ENCODE results near the gene ADRA2B.

The ADRA2B gene

GRCh38 chr2:96153291-96153713 lies 36.9 kb upstream of the ADRA2B start:
- Mint-ChIP-seq H3K27me3 (no peaks in the 10 kb centered on the region), H3K4me3 (no peak overlapping the region), H3K36me3 (no peaks in the 10 kb centered on the region), H3K9me3 (no peaks in the 10 kb centered on the region), H3K27ac (peak overlapping the region; percentile 77), H3K4me1 (peaks cover 83% of the 10 kb centered on the region)

- no peaks in the 10 kb centered on the region for H3K36me3 Mint-ChIP-seq
- no peaks in the 10 kb centered on the region for H3K27me3 Mint-ChIP-seq
- peak overlapping the region; percentile 8 for H3K27ac Mint-ChIP-seq
- H3K4me1 Mint-ChIP-seq, result peaks cover 83% of the 10 kb centered on the region
- H3K4me3 Mint-ChIP-seq, result no peak overlapping the region
- H3K9me3 Mint-ChIP-seq, result no peaks in the 10 kb centered on the region
These were observed 36.2 kb upstream of the ADRA2B start for GRCh38 chr2:96152304-96153161.

- H3K27me3 Mint-ChIP-seq, result no peaks in the 10 kb centered on the region
- no peaks in the 10 kb centered on the region for H3K36me3 Mint-ChIP-seq
- no peak overlapping the region for H3K4me3 Mint-ChIP-seq
- H3K4me1 Mint-ChIP-seq, result peaks cover 83% of the 10 kb centered on the region
- no peak overlapping the region for H3K27ac Mint-ChIP-seq
- H3K9me3 Mint-ChIP-seq, result no peaks in the 10 kb centered on the region
These were observed 35.4 kb upstream of the ADRA2B start for GRCh38 chr2:96151595-96152303.

- H3K4me1 Mint-ChIP-seq, result peaks cover 81% of the 10 kb centered on the region
- H3K27me3 Mint-ChIP-seq, result no peaks in the 10 kb centered on the region
- no peaks in the 10 kb centered on the region for H3K9me3 Mint-ChIP-seq
- H3K4me3 Mint-ChIP-seq, result no peak overlapping the region
- H3K27ac Mint-ChIP-seq, result peak overlapping the region; percentile 30
- no peaks in the 10 kb centered on the region for H3K36me3 Mint-ChIP-seq
These were observed 34.6 kb upstream of the ADRA2B start for GRCh38 chr2:96150791-96151594.

GRCh38 chr2:96150007-96150640 lies 33.8 kb upstream of the ADRA2B start:
- H3K36me3 Mint-ChIP-seq, result no peaks in the 10 kb centered on the region
- peaks cover 75% of the 10 kb centered on the region for H3K4me1 Mint-ChIP-seq
- peak overlapping the region; percentile 30 for H3K27ac Mint-ChIP-seq
- H3K27me3 Mint-ChIP-seq, result no peaks in the 10 kb centered on the region
- no peaks in the 10 kb centered on the region for H3K9me3 Mint-ChIP-seq
- no peak overlapping the region for H3K4me3 Mint-ChIP-seq

- H3K27ac Mint-ChIP-seq, result peak overlapping the region; percentile 97
- no peaks in the 10 kb centered on the region for H3K9me3 Mint-ChIP-seq
- H3K4me3 Mint-ChIP-seq, result peak overlapping the region; percentile 86
- no peaks in the 10 kb centered on the region for H3K27me3 Mint-ChIP-seq
- peaks cover 72% of the 10 kb centered on the region for H3K4me1 Mint-ChIP-seq
- peaks cover 9% of the 10 kb centered on the region for H3K36me3 Mint-ChIP-seq
These were observed 32.2 kb upstream of the ADRA2B start for GRCh38 chr2:96148410-96149217.

- peak overlapping the region; percentile 86 for H3K4me3 Mint-ChIP-seq
- H3K27me3 Mint-ChIP-seq, result no peaks in the 10 kb centered on the region
- H3K27ac Mint-ChIP-seq, result peak overlapping the region; percentile 99
- peaks cover 13% of the 10 kb centered on the region for H3K36me3 Mint-ChIP-seq
- no peaks in the 10 kb centered on the region for H3K9me3 Mint-ChIP-seq
- peaks cover 63% of the 10 kb centered on the region for H3K4me1 Mint-ChIP-seq
These were observed 31.3 kb upstream of the ADRA2B start for GRCh38 chr2:96147593-96148201.

GRCh38 chr2:96146881-96147592 lies 30.7 kb upstream of the ADRA2B start:
- Mint-ChIP-seq H3K27ac (peak overlapping the region; percentile 99), H3K27me3 (no peaks in the 10 kb centered on the region), H3K9me3 (no peaks in the 10 kb centered on the region), H3K36me3 (peaks cover 18% of the 10 kb centered on the region), H3K4me3 (peak overlapping the region; percentile 86), H3K4me1 (peaks cover 61% of the 10 kb centered on the region)

- peak overlapping the region; percentile 99 for H3K27ac Mint-ChIP-seq
- H3K9me3 Mint-ChIP-seq, result no peaks in the 10 kb centered on the region
- H3K36me3 Mint-ChIP-seq, result peaks cover 19% of the 10 kb centered on the region
- peak overlapping the region; percentile 86 for H3K4me3 Mint-ChIP-seq
- peaks cover 57% of the 10 kb centered on the region for H3K4me1 Mint-ChIP-seq
- no peaks in the 10 kb centered on the region for H3K27me3 Mint-ChIP-seq
These were observed 29.9 kb upstream of the ADRA2B start for GRCh38 chr2:96146153-96146880.

- Mint-ChIP-seq H3K9me3 (no peaks in the 10 kb centered on the region), H3K27ac (peak overlapping the region; percentile 99), H3K36me3 (peaks cover 19% of the 10 kb centered on the region), H3K27me3 (no peaks in the 10 kb centered on the region), H3K4me1 (peaks cover 52% of the 10 kb centered on the region), H3K4me3 (peak overlapping the region; percentile 86)
These were observed 29.4 kb upstream of the ADRA2B start for GRCh38 chr2:96145848-96146152.

GRCh38 chr2:96145036-96145847 lies 28.9 kb upstream of the ADRA2B start, which contains the start of gene DUSP2:
DUSP2 (minus strand) TSS chr2:96145440; CDS start chr2:96145354, 86 bp downstream.
- H3K27me3 Mint-ChIP-seq, result no peaks in the 10 kb centered on the region
- H3K4me1 Mint-ChIP-seq, result peaks cover 49% of the 10 kb centered on the region
- no peaks in the 10 kb centered on the region for H3K9me3 Mint-ChIP-seq
- H3K27ac Mint-ChIP-seq, result peak within 1 kb of the TSS; percentile 99
- peaks cover 19% of the 10 kb centered on the region for H3K36me3 Mint-ChIP-seq
- peak within 1 kb of the TSS; percentile 97 for H3K4me3 Mint-ChIP-seq

GRCh38 chr2:96144481-96145035 lies 28.2 kb upstream of the ADRA2B start:
- Mint-ChIP-seq H3K27ac (peak overlapping the region; percentile 94), H3K9me3 (no peaks in the 10 kb centered on the region), H3K4me3 (peak overlapping the region; percentile 97), H3K27me3 (no peaks in the 10 kb centered on the region), H3K4me1 (peaks cover 46% of the 10 kb centered on the region), H3K36me3 (peaks cover 19% of the 10 kb centered on the region)
